Activated T-helper 1 cell treated with anti-CD3 and anti-CD28 coated beads, Interleukin-12 subunit alpha, Interleukin-12 subunit beta, Interleukin-2, Interleukin-4 antibody, amounts not matched to agents 30 ng/mL and 10 ng/mL and 1 ng/mL, durations not matched to agents 14 hours and 24 hours and 36 hours (primary cell): ENCODE results near the gene NDUFA3. TPM values are rescaled to one million over a fixed set of nuclear protein-coding genes. Genes with fewer than 3 reads are reported as not detected.
"Not testable (repeated sequence)": the region's sequence is repeated elsewhere in the genome, so short reads cannot be mapped to it uniquely, and the experiment has no call there.

ENCODE experiments used
- DNase-seq: peaks from one replicate; pipeline ENCODE4 v3.0.0; 2021; ENCODE audit warnings: low spot score
- H3K27ac Mint-ChIP-seq: one replicate; pipeline ENCODE4 v1.8.0; 2021; ENCODE audit warnings: mild to moderate bottlenecking, mixed read lengths
- H3K27me3 Mint-ChIP-seq: one replicate; pipeline ENCODE4 v1.8.0; 2022; ENCODE audit warnings: mild to moderate bottlenecking, moderate library complexity, mixed read lengths; ENCODE audit not compliant: insufficient read depth
- H3K36me3 Mint-ChIP-seq: one replicate; pipeline ENCODE4 v1.8.0; 2021; ENCODE audit warnings: low read depth, mixed read lengths
- H3K4me1 Mint-ChIP-seq: one replicate; pipeline ENCODE4 v1.8.0; 2021; ENCODE audit warnings: low read depth, mixed read lengths
- H3K4me3 Mint-ChIP-seq: one replicate; pipeline ENCODE4 v1.8.0; 2021; ENCODE audit warnings: mild to moderate bottlenecking, moderate library complexity, mixed read lengths
- H3K9me3 Mint-ChIP-seq: one replicate; pipeline ENCODE4 v1.8.0; 2021; ENCODE audit warnings: mixed read lengths
- intact Hi-C: fragments of 100-400 bp; cut with micrococcal nuclease; formaldehyde crosslinking; loops from one replicate; pipeline ENCODE4 v1.15.1; 2024
- total RNA-seq: library from RNA; stranded (reverse); gene quantifications from 2 replicates; pipeline ENCODE4 v1.2.3, GENCODE V29; 2022

NDUFA3 gene
- 110 and 125 TPM in 2 replicates for total RNA-seq

DNA sequence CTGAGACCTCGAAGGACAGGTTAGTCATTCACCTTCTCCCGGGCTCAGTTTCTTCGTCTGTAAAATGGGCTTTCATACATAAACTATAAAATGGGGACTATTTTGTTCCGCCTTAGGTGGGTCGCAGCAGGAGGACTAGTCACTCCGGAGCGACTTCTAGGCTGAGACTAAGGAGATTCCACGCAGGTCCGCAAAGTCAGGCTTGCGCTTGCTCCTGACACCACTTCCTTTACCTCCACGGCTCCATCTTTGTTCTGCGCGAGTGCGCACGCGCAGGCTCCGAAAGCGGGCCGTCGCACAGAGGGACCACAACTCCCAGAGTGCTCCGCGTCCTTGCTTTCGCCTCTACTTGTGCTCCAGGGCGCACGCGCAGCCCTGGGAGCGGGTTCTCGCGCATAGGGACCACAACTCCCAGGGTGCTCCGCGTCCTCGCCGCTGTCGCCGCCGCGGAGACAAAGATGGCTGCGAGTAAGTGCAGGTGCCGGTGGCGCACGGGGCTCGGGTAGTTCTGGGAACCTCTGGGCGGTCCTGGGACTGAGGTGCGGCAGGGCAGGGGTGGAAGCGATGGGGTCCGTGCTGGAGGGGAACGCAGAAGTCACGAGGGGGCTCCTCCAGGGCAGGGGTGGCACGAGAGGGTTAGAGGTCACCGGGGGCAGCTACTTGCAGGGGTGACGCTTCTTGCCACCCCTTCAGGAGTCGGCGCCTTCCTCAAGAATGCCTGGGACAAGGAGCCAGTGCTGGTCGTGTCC, at the start of gene NDUFA3:
TSS of gene NDUFA3 (plus strand) at position 435 of the 749 bp plus-strand sequence. CDS start at position 459, 24 bp downstream.
- DNase-seq = peak; percentile 98
- intact Hi-C loops = loop anchor here (1.0 to 5.0 kb wide), 7 partner anchors 13 to 582 kb away; partner anchors contain the start of genes CNOT3, LENG1, LENG8 and MYADM
- Mint-ChIP-seq H3K4me3 (peak within 1 kb of the TSS; percentile 99), H3K9me3 (no peaks in the 10 kb centered on the region), H3K36me3 (peaks cover 10% of the 10 kb centered on the region), H3K4me1 (peaks cover 17% of the 10 kb centered on the region), H3K27ac (peak within 1 kb of the TSS; percentile 87), H3K27me3 (no peaks in the 10 kb centered on the region)

DNA sequence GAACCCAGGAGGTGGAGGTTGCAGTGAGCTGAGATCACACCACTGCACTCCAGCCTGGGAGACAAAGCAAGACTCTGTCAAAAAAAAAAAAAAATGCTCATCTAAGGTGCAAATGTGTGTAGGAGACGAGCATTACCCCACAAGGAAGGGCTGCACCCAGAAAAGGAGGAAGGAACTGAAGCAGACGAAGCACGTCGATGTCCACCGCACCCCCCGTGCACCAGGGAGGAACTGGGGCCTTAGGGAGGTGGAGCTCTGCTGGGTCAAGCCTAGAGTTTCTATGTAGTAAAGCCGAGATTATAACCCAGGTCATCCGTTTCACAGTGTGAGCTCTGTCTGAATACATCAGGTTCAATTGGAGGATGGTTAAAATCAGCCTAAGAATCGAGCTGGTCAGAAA, 40.0 kb upstream of the NDUFA3 start:
- Mint-ChIP-seq H3K27me3 (peaks cover 5% of the 10 kb centered on the region), H3K9me3 (no peaks in the 10 kb centered on the region), H3K4me1 (no peaks in the 10 kb centered on the region), H3K36me3 (no peaks in the 10 kb centered on the region), H3K4me3 (no peak overlapping the region), H3K27ac (no peak overlapping the region)
- DNase-seq = no peak
- intact Hi-C loops = no loop called here

DNA sequence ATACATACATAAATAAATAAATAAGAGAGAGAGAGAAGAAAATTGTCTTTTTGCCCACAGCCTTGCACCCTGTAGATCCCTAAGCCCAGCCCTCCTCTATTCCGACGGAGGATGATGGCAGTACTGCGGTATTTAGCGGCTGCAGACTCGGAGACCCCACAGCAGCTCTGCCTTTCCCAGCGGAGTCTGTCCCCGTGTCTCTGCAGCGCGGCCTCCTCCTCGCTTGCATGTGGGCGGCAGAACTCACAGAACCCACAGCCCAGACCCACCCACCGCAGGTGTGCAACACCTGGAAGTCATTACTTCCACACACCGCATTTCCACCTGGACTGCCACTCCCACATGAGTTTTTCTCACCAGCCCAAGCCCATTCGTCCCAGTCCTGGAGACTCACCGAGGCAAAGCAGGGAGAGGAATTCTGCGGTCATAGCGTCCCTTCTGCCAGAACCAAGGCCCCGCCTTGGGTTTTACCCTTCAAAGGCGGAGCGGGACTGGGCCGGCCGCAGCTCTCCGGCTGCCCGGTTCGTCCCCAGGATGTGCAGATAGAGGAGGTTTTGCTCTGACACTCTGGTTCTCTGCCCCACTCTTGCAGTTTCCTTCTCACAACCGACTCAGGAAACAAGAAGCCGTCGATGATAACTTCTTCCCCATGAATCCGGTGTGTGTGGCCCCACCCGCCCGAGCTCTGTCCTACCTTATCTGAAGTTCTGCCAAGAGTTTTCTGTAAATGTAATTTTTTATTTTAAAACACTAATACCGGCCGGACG, 39.1 kb upstream of the NDUFA3 start, which contains the start of gene VSTM1:
TSS of gene VSTM1 (minus strand) at position 548 of the 767 bp plus-strand sequence. CDS start at position 428, 120 bp downstream.
- Mint-ChIP-seq H3K36me3 (no peaks in the 10 kb centered on the region), H3K4me1 (no peaks in the 10 kb centered on the region), H3K4me3 (no peak within 1 kb of the TSS), H3K27ac (no peak within 1 kb of the TSS), H3K9me3 (no peaks in the 10 kb centered on the region), H3K27me3 (peaks cover 5% of the 10 kb centered on the region)
- intact Hi-C loops = no loop called here
- DNase-seq = no peak

DNA sequence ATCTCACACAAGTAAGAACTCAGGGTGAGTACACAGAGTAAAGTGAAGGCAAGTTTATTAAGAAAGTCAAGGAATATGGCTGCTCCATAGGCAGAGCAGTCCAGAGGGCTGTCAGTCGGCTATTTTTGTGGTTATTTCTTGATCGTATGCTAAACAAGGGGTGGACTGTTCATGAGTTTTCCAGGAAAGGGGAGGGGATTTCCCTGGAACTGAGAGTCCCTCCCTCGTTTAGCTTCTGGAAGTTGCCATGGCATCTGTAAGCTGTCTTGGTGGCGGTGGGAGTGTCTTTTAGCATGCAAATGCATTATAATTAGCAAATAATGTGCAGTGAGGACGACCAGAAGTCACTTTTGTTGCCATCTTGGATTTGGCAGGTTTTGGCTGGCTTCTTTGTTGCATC, 33.2 kb upstream of the NDUFA3 start:
- DNase-seq = no peak
- Mint-ChIP-seq H3K36me3 (no peaks in the 10 kb centered on the region), H3K27ac (no peak overlapping the region), H3K27me3 (no peaks in the 10 kb centered on the region), H3K4me3 (no peak overlapping the region), H3K4me1 (no peaks in the 10 kb centered on the region), H3K9me3 (no peaks in the 10 kb centered on the region)
- intact Hi-C loops = no loop called here

DNA sequence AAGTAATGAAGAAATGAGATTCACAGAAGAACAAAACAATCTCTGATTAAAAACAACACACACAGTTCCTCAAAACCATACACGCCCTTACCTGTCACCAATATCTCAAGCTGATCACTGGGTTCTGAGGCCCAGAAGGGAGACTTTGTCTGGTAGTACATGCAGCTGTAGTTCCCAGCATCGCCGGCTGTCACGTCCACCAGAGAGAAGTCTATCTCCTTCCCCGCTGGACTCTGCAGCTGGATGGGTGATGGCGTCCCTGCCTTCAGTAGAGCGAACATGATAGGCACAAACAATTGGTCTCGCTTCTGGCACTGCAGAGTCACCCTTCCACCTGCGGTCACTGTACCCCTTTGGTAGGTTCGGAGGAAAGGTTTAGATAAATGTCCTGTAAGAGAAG, 28.8 kb upstream of the NDUFA3 start:
- no peak for DNase-seq
- intact Hi-C loops = no loop called here
- Mint-ChIP-seq H3K4me3 (no peak overlapping the region), H3K27me3 (no peaks in the 10 kb centered on the region), H3K36me3 (no peaks in the 10 kb centered on the region), H3K9me3 (no peaks in the 10 kb centered on the region), H3K27ac (no peak overlapping the region), H3K4me1 (no peaks in the 10 kb centered on the region)

DNA sequence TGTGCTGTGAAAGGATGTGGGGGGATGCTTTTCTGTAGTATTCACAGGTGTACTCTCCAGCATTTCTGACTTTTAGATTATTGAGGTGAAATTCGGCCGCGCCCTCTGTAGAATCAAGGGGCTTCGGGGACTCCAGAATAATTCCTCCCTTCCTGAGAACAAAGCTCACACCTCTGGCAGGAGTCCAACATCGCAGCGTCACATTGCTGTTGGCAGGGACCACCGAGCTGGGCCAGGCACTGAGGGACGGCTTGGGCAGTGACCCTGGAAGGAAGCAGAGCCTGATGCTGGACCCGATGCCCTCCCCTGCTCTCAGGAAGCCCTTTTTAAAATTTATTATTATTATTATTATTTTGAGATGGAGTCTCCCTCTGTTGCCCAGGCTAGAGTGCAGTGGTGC, 27.8 kb upstream of the NDUFA3 start:
- intact Hi-C loops = no loop called here
- H3K4me3 Mint-ChIP-seq = no peak overlapping the region
- no peaks in the 10 kb centered on the region for H3K4me1 Mint-ChIP-seq
- no peaks in the 10 kb centered on the region for H3K9me3 Mint-ChIP-seq
- no peak for DNase-seq
- no peaks in the 10 kb centered on the region for H3K36me3 Mint-ChIP-seq
- no peak overlapping the region for H3K27ac Mint-ChIP-seq
- H3K27me3 Mint-ChIP-seq = no peaks in the 10 kb centered on the region

DNA sequence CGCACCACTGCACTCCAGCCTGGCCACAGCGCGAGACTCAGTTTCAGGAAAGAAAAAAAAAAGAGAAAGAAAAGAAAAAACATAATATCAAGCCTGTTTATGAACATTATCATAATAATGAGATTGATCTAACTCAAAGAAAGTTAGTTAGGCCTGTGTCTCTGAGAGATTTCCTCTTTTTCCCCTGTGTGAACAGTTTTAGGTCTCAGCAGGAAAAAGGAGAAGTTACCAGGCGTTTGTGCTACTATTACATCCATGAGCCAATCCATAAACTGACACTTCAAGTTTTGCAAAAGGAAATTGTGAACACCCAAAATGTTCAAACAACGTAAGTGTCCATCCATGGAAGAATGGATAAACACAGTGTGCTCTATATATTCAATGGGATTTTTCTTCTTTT, 25.3 kb upstream of the NDUFA3 start:
- Mint-ChIP-seq H3K27me3 (no peaks in the 10 kb centered on the region), H3K9me3 (peaks cover 4% of the 10 kb centered on the region), H3K4me3 (no peak overlapping the region), H3K36me3 (no peaks in the 10 kb centered on the region), H3K27ac (no peak overlapping the region), H3K4me1 (no peaks in the 10 kb centered on the region)
- intact Hi-C loops = no loop called here
- DNase-seq = no peak

DNA sequence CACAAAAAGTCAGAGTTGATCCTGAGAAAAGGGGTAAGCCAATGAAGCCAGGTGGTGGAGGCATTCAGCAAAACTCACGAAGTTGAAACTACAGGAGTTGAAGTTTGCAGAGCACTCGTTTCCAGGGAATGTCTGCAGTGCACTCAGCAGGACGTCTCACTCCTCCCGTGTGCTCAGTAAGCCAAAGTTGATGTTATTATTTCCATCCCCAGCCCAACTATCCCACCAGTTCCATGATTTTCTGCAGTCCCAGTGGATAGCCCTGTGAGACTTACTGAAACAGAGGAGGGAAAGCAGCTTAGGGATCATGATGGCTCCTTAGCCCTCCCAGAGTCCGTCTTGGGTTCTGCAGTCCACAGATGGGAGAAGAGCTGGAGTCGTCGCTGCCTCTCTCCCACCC, 21.6 kb upstream of the NDUFA3 start, which contains the start of gene TARM1:
TSS of gene TARM1 (minus strand) at position 334 of the 400 bp plus-strand sequence. CDS start at position 309, 25 bp downstream.
- Mint-ChIP-seq H3K27ac (no peak within 1 kb of the TSS), H3K4me1 (no peaks in the 10 kb centered on the region), H3K9me3 (peaks cover 9% of the 10 kb centered on the region), H3K36me3 (no peaks in the 10 kb centered on the region), H3K27me3 (no peaks in the 10 kb centered on the region), H3K4me3 (no peak within 1 kb of the TSS)
- intact Hi-C loops = no loop called here
- no peak for DNase-seq

DNA sequence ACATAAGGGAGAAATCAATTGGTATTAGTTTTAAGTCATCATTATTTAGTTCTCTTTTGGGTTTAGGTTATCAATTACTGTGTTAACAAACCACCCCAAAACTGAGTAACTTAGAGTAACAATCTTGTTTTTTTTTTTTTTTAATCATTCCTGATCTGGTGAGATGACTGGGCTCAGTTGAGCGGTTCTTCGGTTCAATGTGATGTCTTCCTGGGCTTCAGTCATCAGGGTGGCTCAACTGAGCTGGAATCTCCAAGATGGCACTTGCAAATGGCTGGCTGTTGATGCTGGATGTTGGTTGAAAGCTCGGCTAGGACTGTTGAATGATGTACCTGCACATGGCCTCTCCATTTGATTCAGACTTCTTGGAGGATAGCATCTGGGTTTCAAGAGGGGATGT, 18.2 kb upstream of the NDUFA3 start:
- no peak overlapping the region for H3K4me3 Mint-ChIP-seq
- peaks cover 2% of the 10 kb centered on the region for H3K27me3 Mint-ChIP-seq
- H3K4me1 Mint-ChIP-seq = no peaks in the 10 kb centered on the region
- peaks cover 9% of the 10 kb centered on the region for H3K9me3 Mint-ChIP-seq
- intact Hi-C loops = no loop called here
- peak overlapping the region; percentile 18 for H3K27ac Mint-ChIP-seq
- no peaks in the 10 kb centered on the region for H3K36me3 Mint-ChIP-seq
- no peak for DNase-seq

DNA sequence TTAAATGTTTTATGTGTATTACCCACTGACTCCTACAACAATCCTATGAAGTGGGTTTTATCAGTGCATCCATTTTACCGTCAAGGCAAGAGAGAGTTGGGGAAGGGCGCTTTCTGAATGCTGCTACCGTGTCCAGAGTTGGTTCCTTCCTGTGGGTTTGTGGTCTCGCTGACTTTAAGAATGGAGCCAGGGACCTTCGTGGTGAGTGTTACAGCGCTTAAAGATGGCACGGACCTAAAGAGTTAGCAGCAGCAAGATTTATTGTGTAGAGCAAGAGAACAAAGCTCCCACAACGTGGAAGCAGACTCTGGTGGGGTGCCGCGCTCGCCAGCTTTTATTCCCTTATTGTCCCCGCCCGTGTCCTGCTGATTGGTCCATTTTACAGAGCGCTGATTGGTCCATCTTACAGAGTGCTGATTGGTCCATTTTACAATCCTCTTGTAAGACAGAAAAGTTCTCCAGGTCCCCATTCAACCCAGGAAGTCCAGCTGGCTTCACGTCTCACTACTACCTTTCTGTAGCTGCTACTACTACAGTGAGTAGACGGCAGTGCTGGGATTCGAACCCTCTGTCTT, 8.1 kb upstream of the NDUFA3 start:
- peaks cover 2% of the 10 kb centered on the region for H3K36me3 Mint-ChIP-seq
- DNase-seq = no peak
- H3K27ac Mint-ChIP-seq = no peak overlapping the region
- H3K4me1 Mint-ChIP-seq = peaks cover 7% of the 10 kb centered on the region
- H3K4me3 Mint-ChIP-seq = no peak overlapping the region
- intact Hi-C loops = no loop called here
- no peaks in the 10 kb centered on the region for H3K9me3 Mint-ChIP-seq
- H3K27me3 Mint-ChIP-seq = peaks cover 2% of the 10 kb centered on the region

DNA sequence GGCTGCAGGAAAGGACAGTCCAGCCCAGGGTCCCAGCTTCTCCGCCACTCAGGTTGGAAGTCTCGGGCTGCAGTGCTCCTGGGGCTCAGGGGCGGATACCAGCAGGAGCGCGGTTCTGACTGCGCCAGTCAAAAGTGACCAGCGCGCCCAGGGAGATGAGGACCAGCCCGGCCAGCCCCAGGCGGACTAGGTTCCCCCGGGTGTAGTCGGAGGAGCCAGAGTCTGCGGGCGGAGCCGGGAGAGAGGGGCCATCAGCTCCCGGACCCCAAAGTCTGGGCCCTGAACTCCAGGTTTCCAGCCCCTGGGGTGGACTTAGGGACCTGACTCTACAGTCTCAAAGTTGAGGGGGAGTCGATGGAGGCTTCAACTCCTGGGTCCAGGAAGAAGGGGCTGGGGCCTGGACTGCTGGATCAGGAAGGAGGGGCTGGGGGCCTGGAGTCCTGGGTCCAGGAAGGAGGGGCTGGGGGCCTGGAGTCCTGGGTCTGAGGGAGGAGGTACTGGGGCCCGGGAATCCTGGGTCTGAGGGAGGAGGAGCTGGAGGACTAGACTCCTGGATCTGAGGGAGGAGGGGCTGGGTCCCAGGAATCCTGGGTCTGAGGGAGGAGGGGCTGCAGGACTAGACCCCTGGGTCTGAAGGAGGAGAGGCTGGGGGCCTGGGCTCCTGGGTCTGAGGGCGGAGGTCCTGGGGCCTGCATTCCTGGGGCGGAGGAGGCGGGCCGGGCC, 7.4 kb upstream of the NDUFA3 start:
- H3K4me1 Mint-ChIP-seq = peaks cover 7% of the 10 kb centered on the region
- H3K9me3 Mint-ChIP-seq = no peaks in the 10 kb centered on the region
- H3K27ac Mint-ChIP-seq = no peak overlapping the region
- H3K27me3 Mint-ChIP-seq = peaks cover 2% of the 10 kb centered on the region
- intact Hi-C loops = no loop called here
- H3K4me3 Mint-ChIP-seq = no peak overlapping the region
- DNase-seq = no peak
- peaks cover 2% of the 10 kb centered on the region for H3K36me3 Mint-ChIP-seq

DNA sequence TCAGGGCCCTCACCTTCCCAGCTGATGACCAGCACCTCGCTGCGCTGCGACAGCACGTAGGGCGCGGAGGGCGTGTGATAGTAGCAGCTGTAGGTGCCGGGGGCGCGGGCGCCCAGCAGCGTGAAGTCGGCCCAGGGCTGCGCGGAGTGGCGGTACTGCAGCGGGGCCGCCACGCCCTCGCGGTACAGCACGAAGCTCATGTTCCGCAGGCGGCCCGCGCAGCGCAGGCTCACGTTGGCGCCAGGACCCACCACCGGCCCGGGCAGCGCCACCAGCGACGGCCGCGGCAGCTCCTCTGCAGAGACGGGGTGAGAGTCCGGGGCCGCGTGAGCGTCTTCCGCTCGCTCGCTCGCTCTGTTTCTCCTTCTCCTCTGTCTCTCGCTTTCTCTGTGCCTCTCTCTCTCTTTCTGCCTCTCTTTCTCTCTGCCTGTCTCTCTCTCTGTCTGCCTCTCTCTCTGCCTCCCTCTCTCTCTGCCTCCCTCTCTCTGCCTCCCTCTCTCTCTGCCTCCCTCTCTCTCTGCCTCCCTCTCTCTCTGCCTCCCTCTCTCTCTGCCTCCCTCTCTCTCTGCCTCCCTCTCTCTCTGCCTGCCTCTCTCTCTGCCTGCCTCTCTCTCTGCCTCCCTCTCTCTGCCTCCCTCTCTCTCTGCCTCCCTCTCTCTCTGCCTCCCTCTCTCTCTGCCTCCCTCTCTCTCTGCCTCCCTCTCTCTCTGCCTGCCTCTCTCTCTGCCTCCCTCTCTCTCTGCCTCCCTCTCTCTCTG, 6.6 kb upstream of the NDUFA3 start:
- peak overlapping the region; percentile 52 for H3K27ac Mint-ChIP-seq

More for the DNA sequence above, 6.6 kb upstream of the NDUFA3 start:
- H3K9me3 Mint-ChIP-seq, H3K27me3 Mint-ChIP-seq, H3K4me1 Mint-ChIP-seq, intact Hi-C loops, H3K36me3 Mint-ChIP-seq, DNase-seq: not testable (repeated sequence)
- peak overlapping the region; percentile 54 for H3K4me3 Mint-ChIP-seq
